CD4-positive, alpha-beta T cell treated with Interleukin-21 for 1 hour (primary cell): Measurements from ENCODE around the gene TMEM131.
"Not testable (repeated sequence)": the region's sequence is repeated elsewhere in the genome, so short reads cannot be mapped to it uniquely, and the experiment has no call there.

Source experiments
- DNase-seq: peaks from one replicate; pipeline ENCODE4 v3.0.0-alpha.2; 2020

Gene TMEM131

GRCh38 chr2:97848306-97848705 is 147.4 kb downstream of the TMEM131 start:
- no peak for DNase-seq

GRCh38 chr2:97846716-97847115 is 149.0 kb downstream of the TMEM131 start:
- DNase-seq = not testable (repeated sequence)

GRCh38 chr2:97845818-97846217 is 149.9 kb downstream of the TMEM131 start:
- no peak for DNase-seq

- DNase-seq = no peak
Measured at GRCh38 chr2:97845133-97845532, 150.6 kb downstream of the TMEM131 start.

GRCh38 chr2:97844311-97844859 is 151.4 kb downstream of the TMEM131 start:
- no peak for DNase-seq

- DNase-seq = no peak
Measured at GRCh38 chr2:97840198-97840597, 155.6 kb downstream of the TMEM131 start.

- no peak for DNase-seq
Measured at GRCh38 chr2:97834610-97835009, 161.1 kb downstream of the TMEM131 start.

- no peak for DNase-seq
Measured at GRCh38 chr2:97831121-97831520, 164.6 kb downstream of the TMEM131 start.

- not testable (repeated sequence) for DNase-seq
Measured at GRCh38 chr2:97829255-97829654, 166.5 kb downstream of the TMEM131 start.

GRCh38 chr2:97827013-97827412 is 168.7 kb downstream of the TMEM131 start:
- not testable (repeated sequence) for DNase-seq

- DNase-seq = not testable (repeated sequence)
Measured at GRCh38 chr2:97826266-97826847, 169.4 kb downstream of the TMEM131 start.

GRCh38 chr2:97824011-97824410 is 171.7 kb downstream of the TMEM131 start:
- not testable (repeated sequence) for DNase-seq

- DNase-seq = not testable (repeated sequence)
Measured at GRCh38 chr2:97821862-97822261, 173.9 kb downstream of the TMEM131 start.

- no peak for DNase-seq
Measured at GRCh38 chr2:97819754-97820153, 176.0 kb downstream of the TMEM131 start.

GRCh38 chr2:97816411-97816810 is 179.3 kb downstream of the TMEM131 start:
- no peak for DNase-seq

- no peak for DNase-seq
Measured at GRCh38 chr2:97812931-97813330, 182.8 kb downstream of the TMEM131 start.

- DNase-seq = no peak
Measured at GRCh38 chr2:97808816-97809215, 186.9 kb downstream of the TMEM131 start.

GRCh38 chr2:97806738-97807618 is 188.8 kb downstream of the TMEM131 start:
- DNase-seq = peak; percentile 74

GRCh38 chr2:97805776-97806175 is 190.0 kb downstream of the TMEM131 start:
- DNase-seq = no peak

GRCh38 chr2:97801028-97801427 is 194.7 kb downstream of the TMEM131 start:
- no peak for DNase-seq

- no peak for DNase-seq
Measured at GRCh38 chr2:97798416-97798815, 197.3 kb downstream of the TMEM131 start.

GRCh38 chr2:97797355-97797754 is 198.4 kb downstream of the TMEM131 start:
- no peak for DNase-seq

GRCh38 chr2:97796465-97797126 is 199.2 kb downstream of the TMEM131 start:
- DNase-seq = no peak
